Subcutaneous adipose tissue (tissue), 4 donors: ENCODE measurements around the gene ST7L. TPM values are rescaled to one million over a fixed set of nuclear protein-coding genes. Genes with fewer than 3 reads are reported as not detected.

ENCODE experiments used
- CTCF ChIP-seq: fragments of 450-650 bp; IDR thresholded peaks from one replicate; pipeline ENCODE4 v1.5.1; 2016; ENCODE audit warnings: low read depth, mild to moderate bottlenecking, control low read depth, antibody characterized with exemption, moderate library complexity
- total RNA-seq, 4 donors: library from RNA; depleted of rRNA; stranded (reverse); fragments of >200 nt; gene quantifications; one replicate each; pipeline ENCODE4 v1.1.0, GENCODE V29; 2016

Gene ST7L
- total RNA-seq, 4 donors from 2014 or later: 18.4 to 38.8 (median 24.0) TPM

GRCh38 chr1:112605633-112606327 lies 13.2 kb downstream of the ST7L start:
- TF ChIP-seq CTCF: no peak

GRCh38 chr1:112603541-112603940 lies 15.4 kb downstream of the ST7L start:
- TF ChIP-seq CTCF: no peak

GRCh38 chr1:112603012-112603411 lies 15.9 kb downstream of the ST7L start:
- no peak for TF ChIP-seq CTCF

- no peak for TF ChIP-seq CTCF
Observed at GRCh38 chr1:112599477-112599876, 19.5 kb downstream of the ST7L start.

GRCh38 chr1:112594208-112594876 lies 24.6 kb downstream of the ST7L start:
- no peak for TF ChIP-seq CTCF

DNA sequence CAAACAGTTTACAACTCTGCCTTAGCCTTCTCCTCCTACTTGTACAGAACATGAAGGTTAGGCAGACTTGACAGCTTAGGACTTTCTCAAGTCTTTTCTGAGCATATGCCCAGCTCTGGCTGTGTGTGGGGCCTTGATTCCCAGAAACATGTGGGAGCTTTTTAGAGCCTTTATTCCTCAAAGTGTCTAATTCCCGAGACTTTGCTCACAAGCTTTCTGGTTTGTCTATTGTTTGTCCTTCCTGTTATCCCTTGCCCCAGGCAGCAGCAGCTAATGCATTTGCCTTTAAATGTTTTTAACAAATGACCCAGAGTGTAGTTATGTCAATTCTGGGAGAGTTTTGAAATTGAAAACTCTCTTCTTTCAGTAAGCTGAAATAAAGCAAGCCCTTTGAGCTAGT lies 29.2 kb downstream of the ST7L start:
- TF ChIP-seq CTCF: no peak

GRCh38 chr1:112583366-112583765 lies 35.6 kb downstream of the ST7L start:
- no peak for TF ChIP-seq CTCF
